OCI-LY3 (cell line): ENCODE measurements around the gene GLP1R.

ENCODE experiments used
- H2AFZ ChIP-seq: fragments of 200-600, 300-600 bp; shearing (Covaris generic); 2 replicates; pipeline ENCODE4 v1.6.0; 2014; ENCODE audit warnings: antibody characterized with exemption, low read depth, low read length
- H3K27ac ChIP-seq: fragments of 200-600, 300-600 bp; sonication (generic); 2 replicates; pipeline ENCODE4 v1.5.1; 2014; ENCODE audit warnings: mild to moderate bottlenecking, low read length, moderate library complexity, mixed read lengths
- H3K27me3 ChIP-seq: fragments of 200-600, 300-600 bp; sonication (generic); 2 replicates; pipeline ENCODE4 v1.6.1; 2014; ENCODE audit warnings: low read depth, low read length, mixed read lengths
- H3K36me3 ChIP-seq: fragments of 200-600, 300-600 bp; sonication (generic); replicated peaks from 2 replicates; pipeline ENCODE3; 2014; ENCODE audit warnings: low read depth, low read length, mixed read lengths
- H3K4me1 ChIP-seq: fragments of 300-600, 200-600 bp; sonication (generic); 2 replicates; pipeline ENCODE4 v1.6.1; 2014; ENCODE audit warnings: low read length, mixed read lengths
- H3K4me2 ChIP-seq: fragments of 200-600, 300-600 bp; sonication (generic); 2 replicates; pipeline ENCODE4 v1.6.1; 2014; ENCODE audit warnings: low read length, mixed read lengths
- H3K4me3 ChIP-seq: fragments of 300-600, 200-600 bp; sonication (generic); 2 replicates; pipeline ENCODE4 v1.5.1; 2014; ENCODE audit warnings: antibody characterized with exemption, mild to moderate bottlenecking, low read length, moderate library complexity
- H3K79me2 ChIP-seq: fragments of 300-600, 200-600 bp; shearing (Covaris generic); 2 replicates; pipeline ENCODE4 v1.6.1; 2014; ENCODE audit warnings: mild to moderate bottlenecking, low read length, mixed read lengths
- H3K9ac ChIP-seq: fragments of 300-600, 200-600 bp; shearing (Covaris generic); 2 replicates; pipeline ENCODE4 v1.6.0; 2014; ENCODE audit warnings: mild to moderate bottlenecking, low read length, moderate library complexity
- H3K9me3 ChIP-seq: fragments of 200-600, 300-600 bp; shearing (Covaris generic); 2 replicates; pipeline ENCODE4 v1.6.1; 2014; ENCODE audit warnings: low read length, mixed read lengths; ENCODE audit not compliant: insufficient read depth
- H4K20me1 ChIP-seq: fragments of 200-600, 300-600 bp; sonication (generic); 2 replicates; pipeline ENCODE4 v1.6.1; 2016; ENCODE audit warnings: low read length, mixed read lengths; ENCODE audit not compliant: insufficient read depth
- CTCF ChIP-seq: fragments of 200-600, 300-600 bp; sonication (generic); IDR thresholded peaks from 2 replicates; pipeline ENCODE4 v1.5.1; 2014; ENCODE audit warnings: antibody characterized with exemption, low read length, low read depth
- EZH2phosphoT487 ChIP-seq: fragments of 200-600 bp; shearing (Covaris generic); IDR thresholded peaks from 2 replicates; pipeline ENCODE4 v1.6.1; 2018; ENCODE audit warnings: antibody characterized with exemption, mixed run types, low read depth

GLP1R gene

GRCh38 chr6:39062014-39062740, 13.6 kb downstream of the GLP1R start:
- Histone ChIP-seq H3K36me3 (no peaks in the 10 kb centered on the region), H3K4me3 (no peak overlapping the region), H3K27me3 (peaks cover 36% of the 10 kb centered on the region), H4K20me1 (no peaks in the 10 kb centered on the region), H3K79me2 (no peaks in the 10 kb centered on the region), H3K9me3 (no peaks in the 10 kb centered on the region), H3K27ac (no peak overlapping the region), H3K4me2 (no peak overlapping the region), H3K9ac (no peak overlapping the region), H3K4me1 (no peaks in the 10 kb centered on the region), H2AFZ (no peak overlapping the region)
- TF ChIP-seq CTCF (no peak), EZH2phosphoT487 (no peak)

- Histone ChIP-seq H3K4me3 (no peak overlapping the region), H3K27me3 (peaks cover 44% of the 10 kb centered on the region), H3K4me2 (no peak overlapping the region), H4K20me1 (no peaks in the 10 kb centered on the region), H3K4me1 (no peaks in the 10 kb centered on the region), H3K27ac (no peak overlapping the region), H3K9ac (no peak overlapping the region), H3K36me3 (no peaks in the 10 kb centered on the region), H3K79me2 (no peaks in the 10 kb centered on the region), H3K9me3 (no peaks in the 10 kb centered on the region), H2AFZ (no peak overlapping the region)
- TF ChIP-seq EZH2phosphoT487 (no peak), CTCF (no peak)
Observed at GRCh38 chr6:39063526-39063925, 14.9 kb downstream of the GLP1R start.

- H3K4me2 ChIP-seq = no peak overlapping the region
- no peaks in the 10 kb centered on the region for H3K36me3 ChIP-seq
- H3K27ac ChIP-seq = no peak overlapping the region
- H3K9ac ChIP-seq = no peak overlapping the region
- H3K79me2 ChIP-seq = no peaks in the 10 kb centered on the region
- no peak overlapping the region for H2AFZ ChIP-seq
- H3K9me3 ChIP-seq = no peaks in the 10 kb centered on the region
- TF ChIP-seq EZH2phosphoT487 (no peak), CTCF (no peak)
- H3K27me3 ChIP-seq = peaks cover 35% of the 10 kb centered on the region; the same call in 1 of the 2 replicates
- no peaks in the 10 kb centered on the region for H4K20me1 ChIP-seq
- H3K4me3 ChIP-seq = no peak overlapping the region
- no peaks in the 10 kb centered on the region for H3K4me1 ChIP-seq
Observed at GRCh38 chr6:39065561-39065960, 17.0 kb downstream of the GLP1R start.

- no peaks in the 10 kb centered on the region for H3K79me2 ChIP-seq
- TF ChIP-seq EZH2phosphoT487 = no peak
- TF ChIP-seq CTCF = no peak
- no peak overlapping the region for H3K27ac ChIP-seq
- H2AFZ ChIP-seq = no peak overlapping the region
- no peak overlapping the region for H3K9ac ChIP-seq
- no peak overlapping the region for H3K4me2 ChIP-seq
- H3K36me3 ChIP-seq = no peaks in the 10 kb centered on the region
- H4K20me1 ChIP-seq = no peaks in the 10 kb centered on the region
- no peaks in the 10 kb centered on the region for H3K9me3 ChIP-seq
- H3K4me1 ChIP-seq = no peaks in the 10 kb centered on the region
- peaks cover 35% of the 10 kb centered on the region; the same call in 1 of the 2 replicates for H3K27me3 ChIP-seq
- no peak overlapping the region for H3K4me3 ChIP-seq
Observed at GRCh38 chr6:39068391-39068790, 19.8 kb downstream of the GLP1R start.
